NCI-H345 (cell line): Measurements from ENCODE around the gene EIF1AX.
"Not testable (repeated sequence)": the region's sequence is repeated elsewhere in the genome, so short reads cannot be mapped to it uniquely, and the experiment has no call there.

Experiments used
- DNase-seq: peaks from one replicate; lab custom pipeline; 2025; lab: John Stamatoyannopoulos, UW

EIF1AX gene

GRCh38 chrX:20141281-20142220 is at the start of gene EIF1AX:
Gene EIF1AX (minus strand): TSS chrX:20141838. CDS start chrX:20141640, 198 bp downstream.
- DNase-seq = peak; percentile 98

- no peak for DNase-seq
Observed at GRCh38 chrX:20189171-20189570, 47.5 kb upstream of the EIF1AX start.

DNA sequence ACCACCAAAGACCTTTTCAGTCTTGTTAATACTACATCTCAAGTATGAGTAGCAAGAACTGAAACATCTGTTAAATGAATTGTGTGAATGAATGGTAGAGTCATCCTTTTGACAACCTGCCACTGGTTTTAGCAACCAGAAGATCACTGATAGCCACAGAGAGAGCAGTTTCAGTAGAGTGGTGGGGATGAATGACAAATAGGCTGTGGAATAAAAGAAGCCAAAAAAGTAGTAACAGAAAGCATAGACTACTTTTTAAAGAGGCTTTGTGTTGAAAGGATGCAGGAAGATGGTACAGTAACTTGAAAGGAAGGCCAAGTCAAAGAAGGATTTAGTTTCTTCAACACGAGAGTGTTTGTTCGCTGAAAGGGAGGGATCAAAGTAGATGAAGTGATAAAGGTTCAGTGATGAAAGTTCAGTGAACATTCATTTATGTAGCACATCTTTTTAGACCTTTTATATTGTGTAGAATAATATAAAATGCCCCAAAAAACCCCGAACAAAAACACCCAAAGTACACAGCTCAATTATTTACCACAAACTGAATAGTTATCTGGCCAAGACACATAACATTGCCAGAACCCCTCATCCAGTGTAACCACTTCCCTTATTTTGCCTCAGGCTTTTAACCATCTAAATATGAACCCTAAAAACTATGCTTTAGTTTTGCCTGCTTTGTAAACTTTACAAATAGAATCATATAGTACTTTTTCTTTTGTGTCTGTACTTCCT is 40.1 kb upstream of the EIF1AX start:
- no peak for DNase-seq

DNA sequence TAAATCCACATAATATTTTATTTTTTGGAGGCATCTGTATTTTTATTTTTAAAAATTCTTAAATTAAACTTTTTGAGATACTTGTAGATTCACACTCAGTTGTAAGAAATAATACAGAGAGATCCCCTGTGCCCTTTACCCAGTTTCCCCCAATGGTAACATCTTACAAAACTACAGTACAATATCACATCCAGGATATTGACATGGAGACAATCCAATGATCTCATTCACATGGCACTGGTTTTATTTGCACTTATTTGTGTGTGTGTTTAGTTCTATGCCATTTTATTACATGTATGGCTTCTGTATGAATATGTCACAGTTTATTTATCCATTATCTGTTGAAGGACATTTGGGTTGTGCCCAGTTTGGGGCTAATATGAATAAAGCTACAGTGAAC is 35.5 kb upstream of the EIF1AX start:
- DNase-seq = no peak

- DNase-seq = no peak
Observed at GRCh38 chrX:20173856-20174255, 32.2 kb upstream of the EIF1AX start.

DNA sequence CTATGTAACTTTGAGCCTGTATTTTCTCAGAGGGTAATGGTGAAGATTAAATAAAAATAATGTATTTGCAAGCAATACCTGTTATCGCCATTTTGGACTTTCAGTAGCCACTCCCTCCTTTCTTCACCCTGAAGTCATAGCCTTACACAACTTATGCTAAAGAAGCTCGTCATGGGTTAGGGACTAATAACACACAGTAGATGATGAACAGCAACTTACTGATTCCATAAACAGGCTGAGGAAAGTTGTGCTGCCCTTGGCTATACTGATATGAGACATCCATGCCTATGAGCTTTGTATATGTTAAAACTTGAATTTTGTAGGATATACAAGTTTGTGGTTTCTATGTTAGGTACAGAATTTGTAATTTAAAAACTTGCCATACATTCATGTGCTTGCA is 31.7 kb upstream of the EIF1AX start:
- DNase-seq = no peak

- no peak for DNase-seq
Observed at GRCh38 chrX:20171887-20172286, 30.2 kb upstream of the EIF1AX start.

GRCh38 chrX:20162516-20162915 is 20.9 kb upstream of the EIF1AX start:
- not testable (repeated sequence) for DNase-seq

DNA sequence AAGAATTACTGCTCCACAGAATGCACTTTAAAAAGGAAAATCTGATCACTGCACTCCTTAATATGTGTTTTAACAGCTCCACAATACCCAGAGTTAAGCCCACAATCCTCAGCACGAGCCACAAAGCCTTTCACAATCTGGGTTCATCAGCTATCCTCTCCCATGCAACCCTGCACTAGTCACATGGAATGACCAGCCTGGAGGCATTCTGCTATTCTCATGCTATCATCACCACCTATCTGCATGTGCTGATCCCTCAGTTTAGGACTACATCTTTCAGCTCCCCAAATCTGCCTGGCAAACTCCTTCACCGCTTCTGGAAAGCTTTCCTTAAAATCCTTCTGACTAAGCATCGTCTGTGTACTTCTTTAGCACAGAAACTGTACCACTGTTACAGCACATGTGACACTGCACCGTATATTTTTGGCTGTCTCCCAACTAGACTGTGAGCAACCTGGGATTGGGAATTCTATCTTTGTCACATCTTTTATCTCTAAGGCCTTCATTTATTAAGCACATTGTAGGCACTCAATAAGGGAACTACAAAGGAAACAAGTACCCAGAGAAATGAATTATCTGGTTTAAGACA is 18.3 kb upstream of the EIF1AX start:
- DNase-seq = no peak

GRCh38 chrX:20151689-20152088 is 10.1 kb upstream of the EIF1AX start:
- no peak for DNase-seq

DNA sequence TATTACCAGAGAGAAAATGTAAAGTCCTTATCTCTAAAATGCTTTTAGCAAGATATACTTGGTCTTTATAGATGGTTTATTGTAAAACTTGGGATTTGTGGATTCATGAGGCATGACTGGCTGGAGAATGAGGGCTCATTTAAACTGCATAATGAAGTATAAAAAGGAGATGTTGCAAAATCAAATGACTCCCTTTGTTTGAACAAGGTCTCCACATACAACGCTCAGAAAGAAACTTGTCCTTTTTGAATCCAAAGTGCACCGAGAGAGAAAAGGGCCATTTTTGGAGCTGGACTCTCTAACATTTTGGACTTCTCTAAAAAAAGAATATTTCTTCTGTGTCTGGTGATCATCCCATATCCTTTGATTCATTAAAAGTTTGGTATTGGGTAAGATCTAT is 7.7 kb upstream of the EIF1AX start:
- no peak for DNase-seq

DNA sequence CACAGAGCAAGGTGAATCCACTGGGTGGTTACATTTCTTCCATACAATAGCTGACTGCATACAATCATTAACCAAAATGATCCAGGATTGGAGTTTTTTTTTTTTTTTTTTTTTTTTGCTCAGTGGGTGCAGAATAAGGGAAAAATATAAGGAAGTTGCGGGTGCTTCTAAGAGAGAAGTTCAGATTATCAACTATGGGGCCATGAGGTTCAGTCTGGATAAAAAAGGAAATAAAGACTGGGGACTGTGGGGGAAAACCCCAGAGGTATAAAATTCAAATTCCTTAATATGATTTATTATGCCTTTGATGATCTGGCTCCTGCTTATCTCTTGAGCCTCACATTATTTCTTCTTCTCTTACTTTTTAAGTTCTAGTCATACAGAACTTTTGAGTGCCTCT is 5.9 kb upstream of the EIF1AX start:
- no peak for DNase-seq

- DNase-seq = no peak
Observed at GRCh38 chrX:20144491-20144890, 2.9 kb upstream of the EIF1AX start.

- no peak for DNase-seq
Observed at GRCh38 chrX:20143561-20143960, 1.9 kb upstream of the EIF1AX start.

GRCh38 chrX:20143111-20143510 is 1.5 kb upstream of the EIF1AX start:
- no peak for DNase-seq

- no peak for DNase-seq
Observed at GRCh38 chrX:20140420-20140819, 1.2 kb downstream of the EIF1AX start.

DNA sequence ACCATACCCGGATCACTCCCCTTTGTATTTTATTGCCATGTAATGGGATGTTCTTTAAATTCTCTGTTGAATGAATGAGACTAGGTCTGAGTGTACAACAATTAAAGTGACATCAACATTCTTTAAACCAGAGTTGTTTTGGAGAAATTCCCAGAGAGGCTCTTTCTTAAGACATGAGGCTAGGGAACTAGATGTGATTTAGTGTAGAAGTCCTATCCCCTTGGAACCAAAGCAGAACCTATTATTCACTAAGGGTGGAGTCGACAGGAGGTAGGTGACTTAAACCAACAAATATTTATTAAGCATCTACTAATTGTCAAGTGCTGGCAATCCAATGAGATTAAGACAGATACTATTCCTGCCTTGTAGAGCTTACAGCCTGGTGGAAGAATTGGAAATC is 1.7 kb downstream of the EIF1AX start:
- no peak for DNase-seq

- DNase-seq = no peak
Observed at GRCh38 chrX:20135944-20136343, 5.7 kb downstream of the EIF1AX start.

GRCh38 chrX:20132666-20133065 is 9.0 kb downstream of the EIF1AX start:
- no peak for DNase-seq

- no peak for DNase-seq
Observed at GRCh38 chrX:20130357-20130756, 11.3 kb downstream of the EIF1AX start.

GRCh38 chrX:20129547-20129946 is 12.1 kb downstream of the EIF1AX start:
- DNase-seq = no peak

DNA sequence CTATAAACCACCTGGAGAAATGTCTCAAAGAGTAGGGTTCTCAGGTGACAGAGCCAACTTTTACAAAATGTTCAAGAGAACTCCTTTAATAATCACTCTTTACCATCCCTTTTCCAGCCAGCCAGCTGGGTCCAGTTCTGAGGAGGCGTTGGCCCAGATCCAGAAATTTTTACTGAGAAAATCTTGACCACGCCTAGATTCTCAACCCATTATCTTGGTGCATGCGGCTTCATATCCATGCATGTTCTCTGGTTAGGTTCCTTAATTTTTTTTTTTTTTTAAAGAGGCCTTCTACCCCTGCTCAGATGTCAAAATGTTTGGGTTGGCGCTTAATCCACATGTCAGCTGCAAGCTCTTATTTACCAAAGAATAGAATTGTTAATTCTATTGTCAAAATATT is 13.0 kb downstream of the EIF1AX start:
- DNase-seq = no peak

DNA sequence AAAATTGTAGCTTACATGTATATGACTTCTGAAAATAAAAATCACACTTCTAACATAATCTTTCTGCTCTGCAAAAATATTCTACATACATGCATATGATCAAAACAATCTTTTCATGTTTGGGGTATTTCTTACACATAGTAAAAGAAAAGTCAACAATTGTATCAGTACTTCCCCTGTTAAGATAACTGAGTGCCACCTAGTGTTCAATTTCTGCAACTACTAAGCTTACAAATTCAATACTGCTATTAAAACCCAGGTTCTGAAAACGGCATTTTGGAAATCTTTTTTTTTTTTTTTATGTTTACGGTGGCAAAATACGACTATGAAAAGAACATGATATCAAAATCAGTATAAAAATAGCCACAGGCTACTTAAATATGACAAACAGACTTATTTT is 14.2 kb downstream of the EIF1AX start:
- not testable (repeated sequence) for DNase-seq
